ENCODE data around the gene RNU6-9. TPM values are rescaled to one million over a fixed set of nuclear protein-coding genes. Genes with fewer than 3 reads are reported as not detected.
"Not testable (repeated sequence)": the region's sequence is repeated elsewhere in the genome, so short reads cannot be mapped to it uniquely, and the experiment has no call there.

Gene RNU6-9
- not detected in 2 replicates for total RNA-seq (2014; rRNA removed; shearing (Covaris generic); ENCODE audit: low replicate concordance)

DNA sequence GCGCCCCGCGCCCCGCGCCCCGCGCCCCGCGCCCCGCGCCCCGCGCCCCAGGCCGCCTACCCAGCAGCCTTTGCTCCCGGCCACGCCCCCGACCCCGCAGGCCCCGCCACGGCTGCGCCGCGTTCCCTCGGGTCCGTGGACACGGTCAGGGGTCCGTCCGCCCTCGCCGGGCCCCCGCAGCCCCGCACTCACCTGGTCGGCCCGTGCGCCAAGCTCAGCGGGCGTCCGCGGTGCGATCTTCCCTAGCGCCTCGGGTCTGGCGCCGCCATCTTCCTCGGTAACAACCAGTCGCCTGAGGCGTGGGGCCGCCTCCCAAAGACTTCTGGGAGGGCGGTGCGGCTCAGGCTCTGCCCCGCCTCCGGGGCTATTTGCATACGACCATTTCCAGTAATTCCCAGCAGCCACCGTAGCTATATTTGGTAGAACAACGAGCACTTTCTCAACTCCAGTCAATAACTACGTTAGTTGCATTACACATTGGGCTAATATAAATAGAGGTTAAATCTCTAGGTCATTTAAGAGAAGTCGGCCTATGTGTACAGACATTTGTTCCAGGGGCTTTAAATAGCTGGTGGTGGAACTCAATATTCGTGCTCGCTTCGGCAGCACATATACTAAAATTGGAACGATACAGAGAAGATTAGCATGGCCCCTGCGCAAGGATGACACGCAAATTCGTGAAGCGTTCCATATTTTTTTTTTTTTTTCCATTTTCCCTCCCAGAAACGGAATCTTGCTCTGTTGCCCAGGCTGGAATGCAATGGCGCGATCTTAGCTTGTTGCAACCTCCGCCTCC, at the start of gene RNU6-9, which contains the start of gene MED16:
RNU6-9 (plus strand) TSS at position 591 of the 796 bp plus-strand sequence.
MED16 (minus strand) TSS at position 294 of the 796 bp plus-strand sequence. CDS start 2,056 bp downstream, outside the sequence.
- in situ Hi-C loops (cut with HindIII; ENCODE audit: low pct_unique_long_range_greater_than_20kb, low sequenced_read_pairs) = no loop called here
- DNase-seq (ENCODE audit: low read depth) = peak; percentile 85

DNA sequence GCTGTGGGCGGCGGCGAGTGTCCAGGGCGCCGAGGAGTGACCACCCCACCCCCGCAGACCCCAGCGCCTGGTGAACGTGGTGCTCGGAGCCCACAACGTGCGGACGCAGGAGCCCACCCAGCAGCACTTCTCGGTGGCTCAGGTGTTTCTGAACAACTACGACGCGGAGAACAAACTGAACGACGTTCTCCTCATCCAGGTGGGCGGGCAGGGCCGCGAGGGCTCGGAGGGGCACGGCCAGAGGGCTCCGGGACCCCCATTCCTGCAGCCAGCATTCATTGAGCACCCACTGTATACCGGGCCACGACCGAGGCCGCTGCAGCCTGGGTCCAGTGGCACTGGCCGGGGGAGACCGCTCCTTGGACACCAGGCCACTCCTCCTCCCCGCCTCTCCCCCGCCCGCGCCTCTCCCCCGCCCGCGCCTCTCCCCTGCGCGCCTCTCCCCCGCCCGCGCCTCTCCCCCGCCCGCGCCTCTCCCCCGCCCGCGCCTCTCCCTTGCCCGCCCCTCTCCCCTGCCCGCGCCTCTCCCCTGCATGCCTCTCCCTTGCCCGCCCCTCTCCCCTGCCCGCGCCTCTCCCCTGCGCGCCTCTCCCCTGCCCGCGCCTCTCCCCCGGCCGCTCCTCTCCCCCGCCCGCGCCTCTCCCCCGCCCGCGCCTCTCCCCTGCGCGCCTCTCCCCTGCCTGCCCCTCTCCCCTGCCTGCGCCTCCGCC, 49.3 kb upstream of the RNU6-9 start:
- no peak for DNase-seq (ENCODE audit: low read depth)
- in situ Hi-C loops (cut with HindIII; ENCODE audit: low pct_unique_long_range_greater_than_20kb, low sequenced_read_pairs) = no loop called here

DNA sequence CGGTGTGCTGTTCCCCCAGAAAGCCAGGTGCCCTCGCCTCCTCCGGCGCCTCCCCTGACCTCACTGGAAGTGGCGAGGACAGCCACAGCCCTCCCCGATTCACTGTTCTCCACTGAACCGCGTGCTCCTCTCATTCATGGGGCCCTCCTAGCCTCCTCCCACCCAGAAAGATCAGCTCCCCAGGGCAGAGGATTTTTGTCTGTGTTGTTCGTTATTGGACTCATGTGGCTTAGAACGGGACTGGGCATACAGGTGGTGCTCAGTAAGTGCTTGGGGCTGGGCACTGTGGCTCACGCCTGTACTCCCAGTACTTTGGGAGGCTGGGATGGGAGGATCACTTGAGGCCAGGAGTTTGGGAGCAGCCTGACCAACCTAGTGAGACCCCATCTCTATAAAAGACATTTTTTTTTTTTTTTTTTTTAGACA, 48.7 kb upstream of the RNU6-9 start:
- in situ Hi-C loops (cut with HindIII; ENCODE audit: low pct_unique_long_range_greater_than_20kb, low sequenced_read_pairs) = no loop called here

DNA sequence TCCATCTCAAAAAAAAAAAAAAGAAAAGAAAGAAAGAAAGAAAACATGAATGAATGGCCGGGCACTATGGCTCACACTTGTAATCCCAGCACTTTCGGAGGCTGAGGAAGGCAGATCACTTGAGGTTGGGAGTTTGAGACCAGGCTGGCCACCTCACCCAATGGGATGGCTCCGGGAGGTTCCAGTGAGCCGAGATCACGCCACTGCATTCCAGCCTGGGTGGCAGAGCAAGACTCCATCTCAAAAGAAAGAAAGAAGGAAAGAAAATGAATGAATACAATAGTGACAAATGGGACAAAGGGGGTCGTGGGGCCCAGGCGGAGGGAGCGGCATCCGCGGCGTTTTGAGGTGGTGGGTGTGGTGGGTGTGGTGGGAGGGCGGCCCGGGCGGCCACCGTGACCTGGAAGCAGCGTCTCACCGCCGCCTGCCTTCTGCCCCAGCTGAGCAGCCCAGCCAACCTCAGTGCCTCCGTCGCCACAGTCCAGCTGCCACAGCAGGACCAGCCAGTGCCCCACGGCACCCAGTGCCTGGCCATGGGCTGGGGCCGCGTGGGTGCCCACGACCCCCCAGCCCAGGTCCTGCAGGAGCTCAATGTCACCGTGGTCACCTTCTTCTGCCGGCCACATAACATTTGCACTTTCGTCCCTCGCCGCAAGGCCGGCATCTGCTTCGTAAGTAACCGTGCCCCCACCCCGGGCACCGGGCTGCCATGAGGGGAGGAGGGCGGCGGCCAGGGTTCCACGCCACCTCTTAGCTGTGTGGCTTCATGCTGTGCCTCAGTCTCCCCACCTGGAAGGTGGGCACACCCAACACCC, 47.4 kb upstream of the RNU6-9 start:
- in situ Hi-C loops (cut with HindIII; ENCODE audit: low pct_unique_long_range_greater_than_20kb, low sequenced_read_pairs) = no loop called here

More for the DNA sequence above, 48.7 kb upstream of the RNU6-9 start:
- no peak for DNase-seq (ENCODE audit: low read depth)

DNA sequence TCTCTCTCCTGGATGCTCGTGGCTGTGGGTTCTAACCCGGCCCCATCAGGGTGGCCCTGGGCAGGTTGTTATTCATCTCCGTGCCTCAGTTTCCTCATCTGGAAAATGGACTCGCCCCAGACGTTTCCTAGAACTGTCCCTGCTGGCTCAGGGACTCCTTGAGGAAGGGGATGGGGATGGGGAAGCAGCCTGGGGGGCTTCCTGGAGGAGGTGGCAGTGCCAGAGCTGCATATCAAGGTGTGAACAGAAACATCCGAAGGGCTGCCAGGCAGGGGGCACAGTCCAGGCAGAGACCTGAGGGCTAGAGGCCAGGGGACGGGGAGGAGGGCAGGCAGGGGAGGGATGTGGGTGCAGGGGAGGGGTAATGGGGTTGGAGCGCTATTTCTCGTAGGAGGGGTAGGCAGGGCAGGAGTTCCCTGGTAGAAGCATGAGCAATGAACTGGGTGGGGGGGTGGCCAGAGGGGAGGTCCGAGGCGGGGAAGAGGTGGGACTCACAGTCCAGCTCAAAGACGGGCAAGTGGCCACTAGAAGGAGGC, 44.8 kb upstream of the RNU6-9 start:
- no peak for DNase-seq (ENCODE audit: low read depth)
- in situ Hi-C loops (cut with HindIII; ENCODE audit: low pct_unique_long_range_greater_than_20kb, low sequenced_read_pairs) = no loop called here

More for the DNA sequence above, 47.4 kb upstream of the RNU6-9 start:
- no peak for DNase-seq (ENCODE audit: low read depth)

DNA sequence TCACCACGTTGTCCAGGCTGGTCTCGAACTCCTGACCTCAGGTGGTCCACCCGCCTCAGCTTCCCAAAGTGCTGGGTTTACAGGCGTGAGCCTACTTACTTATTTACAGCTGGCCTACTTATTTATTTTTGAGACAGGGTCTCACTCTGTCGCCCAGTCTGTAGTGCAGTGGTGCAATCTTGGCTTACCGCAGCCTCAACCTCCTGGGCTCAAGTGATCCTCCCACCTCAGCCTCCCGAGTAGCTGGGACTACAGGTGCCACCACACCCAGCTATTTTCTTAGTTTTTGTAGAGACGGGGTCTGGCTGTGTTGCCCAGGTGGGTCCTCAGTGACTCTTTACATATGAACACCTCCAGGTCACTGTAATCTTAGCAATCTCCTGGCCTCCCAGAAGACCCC, 44.1 kb upstream of the RNU6-9 start:
- in situ Hi-C loops (cut with HindIII; ENCODE audit: low pct_unique_long_range_greater_than_20kb, low sequenced_read_pairs) = not testable (repeated sequence)

DNA sequence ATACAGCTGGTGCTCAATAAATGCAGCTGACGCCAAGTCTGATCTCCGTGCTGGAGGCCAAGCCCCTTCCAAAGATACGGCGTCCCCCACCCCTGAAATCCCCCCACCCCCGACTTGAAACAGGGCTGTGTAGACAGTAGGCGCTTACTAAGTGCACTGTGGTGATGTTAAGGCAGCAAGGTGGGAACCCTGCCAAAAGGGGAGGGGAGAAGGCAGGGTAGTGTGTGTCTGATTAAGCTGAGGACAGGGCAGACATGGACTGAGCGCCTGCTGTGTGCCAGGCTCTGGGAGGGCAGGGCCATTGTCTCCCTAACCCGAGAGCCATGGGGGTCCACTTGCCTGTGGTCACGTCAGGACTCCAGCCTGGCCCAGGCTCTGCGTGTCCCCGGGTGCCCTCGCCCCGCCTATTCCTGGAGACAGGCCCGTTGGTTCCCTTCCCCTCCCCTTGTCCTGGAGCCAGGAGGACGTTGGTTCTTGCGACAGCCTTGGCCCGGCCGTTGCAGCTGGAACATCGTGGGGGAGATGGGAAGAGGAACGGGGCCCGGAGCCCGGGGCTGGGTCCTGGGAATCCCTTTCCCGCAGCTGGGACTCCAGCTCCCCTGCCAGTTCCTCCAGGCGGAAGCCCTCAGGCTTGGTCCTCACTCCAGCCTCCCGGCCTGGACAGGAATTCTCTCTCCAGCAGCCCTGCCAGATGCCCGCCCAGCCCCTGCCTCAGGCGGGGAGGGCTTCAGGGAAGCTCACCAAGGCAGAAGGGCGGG, 42.9 kb upstream of the RNU6-9 start:
- DNase-seq (ENCODE audit: low read depth) = no peak
- in situ Hi-C loops (cut with HindIII; ENCODE audit: low pct_unique_long_range_greater_than_20kb, low sequenced_read_pairs) = no loop called here

More for the DNA sequence above, 44.1 kb upstream of the RNU6-9 start:
- DNase-seq (ENCODE audit: low read depth) = not testable (repeated sequence)

DNA sequence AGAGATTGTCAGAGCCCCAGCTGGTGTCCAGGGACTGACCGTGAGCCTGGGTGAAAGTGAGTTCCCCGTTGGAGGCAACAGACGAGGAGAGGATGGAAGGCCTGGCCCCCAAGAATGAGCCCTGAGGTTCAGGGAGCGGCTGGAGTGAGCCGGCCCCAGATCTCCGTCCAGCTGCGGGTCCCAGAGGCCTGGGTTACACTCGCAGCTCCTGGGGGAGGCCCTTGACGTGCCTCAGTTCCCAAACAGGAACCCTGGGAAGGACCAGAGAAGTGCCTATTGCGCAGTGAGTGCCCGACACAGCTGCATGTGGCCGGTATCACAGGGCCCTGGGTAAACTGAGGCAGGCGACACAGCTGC, 42.3 kb upstream of the RNU6-9 start:
- DNase-seq (ENCODE audit: low read depth) = no peak
- in situ Hi-C loops (cut with HindIII; ENCODE audit: low pct_unique_long_range_greater_than_20kb, low sequenced_read_pairs) = no loop called here

DNA sequence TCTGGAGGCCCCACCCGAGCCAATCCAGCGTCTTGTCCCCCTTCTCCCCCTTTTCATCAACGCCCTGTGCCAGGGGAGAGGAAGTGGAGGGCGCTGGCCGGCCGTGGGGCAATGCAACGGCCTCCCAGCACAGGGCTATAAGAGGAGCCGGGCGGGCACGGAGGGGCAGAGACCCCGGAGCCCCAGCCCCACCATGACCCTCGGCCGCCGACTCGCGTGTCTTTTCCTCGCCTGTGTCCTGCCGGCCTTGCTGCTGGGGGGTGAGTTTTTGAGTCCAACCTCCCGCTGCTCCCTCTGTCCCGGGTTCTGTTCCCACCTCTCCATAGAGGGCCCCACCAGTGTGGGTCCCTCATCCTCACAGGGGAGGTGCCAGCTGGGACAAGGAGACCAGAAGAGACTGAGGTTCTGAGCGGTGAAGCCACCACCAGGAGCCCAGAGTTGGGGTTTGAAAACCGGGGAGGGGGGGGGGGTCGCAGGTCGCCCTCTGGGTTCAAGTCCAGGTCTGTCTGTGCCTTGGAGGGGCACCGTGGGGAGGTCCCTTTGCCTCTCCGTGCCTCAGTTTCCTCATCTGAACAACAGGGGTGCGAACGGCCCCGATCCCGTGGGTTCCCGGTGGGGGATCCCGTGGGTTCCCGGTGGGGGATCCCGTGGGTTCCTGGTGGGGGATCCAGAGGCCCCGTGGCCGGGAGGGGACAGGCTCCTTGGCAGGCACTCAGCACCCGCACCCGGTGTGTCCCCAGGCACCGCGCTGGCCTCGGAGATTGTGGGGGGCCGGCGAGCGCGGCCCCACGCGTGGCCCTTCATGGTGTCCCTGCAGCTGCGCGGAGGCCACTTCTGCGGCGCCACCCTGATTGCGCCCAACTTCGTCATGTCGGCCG, 40.9 kb upstream of the RNU6-9 start, which contains the start of gene ELANE:
ELANE (plus strand) TSS at position 168 of the 878 bp plus-strand sequence; CDS start at position 194, 26 bp downstream.
- DNase-seq (ENCODE audit: low read depth) = no peak
- in situ Hi-C loops (cut with HindIII; ENCODE audit: low pct_unique_long_range_greater_than_20kb, low sequenced_read_pairs) = no loop called here

DNA sequence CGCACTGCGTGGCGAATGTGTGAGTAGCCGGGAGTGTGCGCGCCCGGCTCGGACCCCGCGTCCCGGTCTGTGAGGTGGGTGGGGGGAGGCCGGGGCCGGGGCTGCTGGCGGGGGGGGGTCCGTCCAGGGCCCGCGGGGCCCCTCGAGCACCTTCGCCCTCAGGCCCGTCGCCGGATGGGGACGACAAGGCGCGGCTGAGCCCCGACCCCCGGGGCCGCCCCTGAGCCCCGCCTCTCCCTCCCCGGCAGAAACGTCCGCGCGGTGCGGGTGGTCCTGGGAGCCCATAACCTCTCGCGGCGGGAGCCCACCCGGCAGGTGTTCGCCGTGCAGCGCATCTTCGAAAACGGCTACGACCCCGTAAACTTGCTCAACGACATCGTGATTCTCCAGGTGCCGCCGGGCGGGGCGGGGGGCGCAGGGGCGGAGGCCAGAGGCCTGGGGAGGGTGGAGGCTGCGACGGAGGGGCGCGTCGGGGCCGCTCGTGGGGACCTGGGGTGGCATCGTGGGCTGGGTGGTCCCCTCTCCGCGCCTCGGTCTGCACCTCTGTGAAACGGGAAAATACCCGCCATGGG, 40.2 kb upstream of the RNU6-9 start:
- in situ Hi-C loops (cut with HindIII; ENCODE audit: low pct_unique_long_range_greater_than_20kb, low sequenced_read_pairs) = no loop called here
- DNase-seq (ENCODE audit: low read depth) = no peak

DNA sequence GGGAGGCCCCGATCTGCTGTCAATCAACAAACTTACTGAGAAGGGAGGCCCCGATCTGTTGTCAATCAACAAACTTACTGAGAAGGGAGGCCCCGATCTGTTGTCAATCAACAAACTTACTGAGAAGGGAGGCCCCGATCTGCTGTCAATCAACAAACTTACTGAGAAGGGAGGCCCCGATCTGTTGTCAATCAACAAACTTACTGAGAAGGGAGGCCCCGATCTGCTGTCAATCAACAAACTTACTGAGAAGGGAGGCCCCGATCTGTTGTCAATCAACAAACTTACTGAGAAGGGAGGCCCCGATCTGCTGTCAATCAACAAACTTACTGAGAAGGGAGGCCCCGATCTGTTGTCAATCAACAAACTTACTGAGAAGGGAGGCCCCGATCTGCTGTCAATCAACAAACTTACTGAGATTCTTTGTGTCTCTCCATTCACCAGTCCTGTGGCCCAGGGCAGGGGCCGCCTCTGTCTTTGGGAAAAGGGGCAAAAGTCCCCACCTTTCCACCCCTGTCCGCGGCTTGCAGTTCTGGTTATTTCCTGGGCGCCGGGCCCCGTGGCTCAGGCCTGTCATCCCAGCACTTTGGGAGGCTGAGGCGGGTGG, 39.6 kb upstream of the RNU6-9 start:
- in situ Hi-C loops (cut with HindIII; ENCODE audit: low pct_unique_long_range_greater_than_20kb, low sequenced_read_pairs); DNase-seq (ENCODE audit: low read depth): not testable (repeated sequence)

DNA sequence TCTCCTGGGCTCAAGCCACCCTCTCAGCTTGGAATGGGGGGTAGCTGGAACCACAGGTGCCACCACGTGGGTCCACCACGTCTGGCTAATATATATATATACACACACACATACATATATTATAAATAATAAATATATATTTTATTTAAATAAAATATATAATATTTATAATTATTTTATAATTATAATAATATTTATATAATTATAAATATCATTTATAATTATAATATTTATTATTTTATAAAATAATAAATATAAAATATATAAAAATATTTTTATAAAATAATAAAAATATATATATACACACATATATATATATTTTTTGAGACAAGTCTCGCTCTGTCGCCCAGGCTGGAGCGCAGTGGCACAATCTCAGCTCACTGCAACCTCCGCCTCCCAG, 38.7 kb upstream of the RNU6-9 start:
- in situ Hi-C loops (cut with HindIII; ENCODE audit: low pct_unique_long_range_greater_than_20kb, low sequenced_read_pairs) = no loop called here
- DNase-seq (ENCODE audit: low read depth) = no peak

DNA sequence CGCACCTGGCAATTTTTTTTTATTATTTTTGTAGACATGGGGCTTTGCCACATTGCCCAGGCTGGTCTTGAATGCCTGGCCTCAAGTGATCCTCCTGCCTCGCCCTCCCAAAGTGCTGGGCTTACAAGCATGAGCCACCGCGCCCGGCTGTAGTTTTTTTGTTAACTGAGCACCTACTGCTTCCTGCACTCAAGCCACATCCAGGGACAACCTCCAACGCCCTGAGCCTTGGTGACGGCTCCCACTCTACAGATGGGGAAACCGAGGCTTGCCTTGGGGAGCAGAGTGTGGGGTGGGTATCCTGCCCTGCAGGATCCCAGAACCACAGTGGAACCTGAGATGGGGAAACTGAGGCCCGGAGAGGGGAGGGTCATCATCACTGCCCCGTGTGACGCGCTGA, 38.1 kb upstream of the RNU6-9 start:
- in situ Hi-C loops (cut with HindIII; ENCODE audit: low pct_unique_long_range_greater_than_20kb, low sequenced_read_pairs) = no loop called here
- DNase-seq (ENCODE audit: low read depth) = no peak

DNA sequence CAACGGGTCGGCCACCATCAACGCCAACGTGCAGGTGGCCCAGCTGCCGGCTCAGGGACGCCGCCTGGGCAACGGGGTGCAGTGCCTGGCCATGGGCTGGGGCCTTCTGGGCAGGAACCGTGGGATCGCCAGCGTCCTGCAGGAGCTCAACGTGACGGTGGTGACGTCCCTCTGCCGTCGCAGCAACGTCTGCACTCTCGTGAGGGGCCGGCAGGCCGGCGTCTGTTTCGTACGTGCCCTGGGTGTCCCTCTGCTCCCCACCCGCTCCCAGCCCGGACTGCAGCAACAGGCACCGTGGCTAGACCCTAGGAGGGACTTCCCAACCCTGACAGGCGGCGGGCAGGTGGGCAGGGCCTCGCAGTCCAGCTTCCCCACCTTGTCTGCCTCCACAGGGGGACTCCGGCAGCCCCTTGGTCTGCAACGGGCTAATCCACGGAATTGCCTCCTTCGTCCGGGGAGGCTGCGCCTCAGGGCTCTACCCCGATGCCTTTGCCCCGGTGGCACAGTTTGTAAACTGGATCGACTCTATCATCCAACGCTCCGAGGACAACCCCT, 37.6 kb upstream of the RNU6-9 start:
- in situ Hi-C loops (cut with HindIII; ENCODE audit: low pct_unique_long_range_greater_than_20kb, low sequenced_read_pairs) = no loop called here
- no peak for DNase-seq (ENCODE audit: low read depth)

DNA sequence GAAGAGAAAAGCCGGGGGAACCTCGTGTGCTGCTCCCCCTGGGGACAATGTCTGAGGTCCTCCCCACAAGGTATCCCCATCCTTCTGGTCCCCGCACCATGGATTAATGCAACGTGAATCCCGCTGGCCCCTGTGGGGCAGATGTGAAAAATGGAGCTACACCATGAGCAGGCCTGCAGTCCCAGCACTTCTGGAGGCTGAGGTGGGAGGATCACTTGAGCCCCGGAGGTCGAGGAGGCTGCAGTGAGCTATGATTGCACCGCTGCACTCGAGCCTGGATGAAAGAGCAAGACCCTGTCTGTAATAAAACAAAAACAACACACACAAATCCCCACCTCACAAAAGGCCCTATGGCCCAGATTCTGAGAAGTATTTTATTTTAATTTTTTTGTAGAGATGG, 35.0 kb upstream of the RNU6-9 start:
- no peak for DNase-seq (ENCODE audit: low read depth)
- in situ Hi-C loops (cut with HindIII; ENCODE audit: low pct_unique_long_range_greater_than_20kb, low sequenced_read_pairs) = no loop called here
